22Rv1 (cell line): ENCODE data around the gene ANO2.

Experiments used
- H3K27ac ChIP-seq: fragments of 450-650 bp; 2 replicates; pipeline ENCODE4 v1.5.1; 2017
- ZFX ChIP-seq: fragments of 450-650 bp; IDR thresholded peaks from 2 replicates; pipeline ENCODE4 v1.6.1; 2017; ENCODE audit warnings: antibody characterized with exemption, borderline replicate concordance
- TF ChIP-seq, protein P1 (sequence below): fragments of 450-650 bp; IDR thresholded peaks from 2 replicates; pipeline ENCODE4 v1.5.1; 2017; ENCODE audit warnings: mild to moderate bottlenecking

The ANO2 gene

DNA sequence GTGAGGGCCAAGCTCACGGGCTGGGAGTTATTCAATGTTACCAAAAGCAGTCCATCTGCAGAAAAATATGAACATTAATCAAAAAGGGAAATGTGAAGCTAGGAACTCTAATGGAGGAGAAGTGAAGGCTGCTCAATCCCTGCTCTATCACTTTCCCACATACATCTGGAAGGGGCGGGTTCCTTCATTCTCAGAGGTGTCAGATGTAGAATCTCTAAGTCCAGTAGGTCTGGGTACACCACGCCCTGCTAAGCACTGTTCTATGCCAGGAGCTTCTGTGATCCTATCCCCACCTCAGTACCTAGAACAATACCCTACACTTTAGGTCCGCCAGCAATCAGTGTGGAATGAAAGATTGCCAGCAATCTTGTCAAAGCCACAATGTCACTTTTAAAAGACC, 37.0 kb upstream of the ANO2 start:
- no peak for TF ChIP-seq ZFX
- TF ChIP-seq, protein P1, sequence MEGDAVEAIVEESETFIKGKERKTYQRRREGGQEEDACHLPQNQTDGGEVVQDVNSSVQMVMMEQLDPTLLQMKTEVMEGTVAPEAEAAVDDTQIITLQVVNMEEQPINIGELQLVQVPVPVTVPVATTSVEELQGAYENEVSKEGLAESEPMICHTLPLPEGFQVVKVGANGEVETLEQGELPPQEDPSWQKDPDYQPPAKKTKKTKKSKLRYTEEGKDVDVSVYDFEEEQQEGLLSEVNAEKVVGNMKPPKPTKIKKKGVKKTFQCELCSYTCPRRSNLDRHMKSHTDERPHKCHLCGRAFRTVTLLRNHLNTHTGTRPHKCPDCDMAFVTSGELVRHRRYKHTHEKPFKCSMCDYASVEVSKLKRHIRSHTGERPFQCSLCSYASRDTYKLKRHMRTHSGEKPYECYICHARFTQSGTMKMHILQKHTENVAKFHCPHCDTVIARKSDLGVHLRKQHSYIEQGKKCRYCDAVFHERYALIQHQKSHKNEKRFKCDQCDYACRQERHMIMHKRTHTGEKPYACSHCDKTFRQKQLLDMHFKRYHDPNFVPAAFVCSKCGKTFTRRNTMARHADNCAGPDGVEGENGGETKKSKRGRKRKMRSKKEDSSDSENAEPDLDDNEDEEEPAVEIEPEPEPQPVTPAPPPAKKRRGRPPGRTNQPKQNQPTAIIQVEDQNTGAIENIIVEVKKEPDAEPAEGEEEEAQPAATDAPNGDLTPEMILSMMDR = no peak
- H3K27ac ChIP-seq = no peak overlapping the region

- no peak overlapping the region for H3K27ac ChIP-seq
- TF ChIP-seq, protein P1 = no peak
- TF ChIP-seq ZFX = no peak
Observed at GRCh38 chr12:5977556-5977955, 32.5 kb upstream of the ANO2 start.

GRCh38 chr12:5976711-5977110, 31.7 kb upstream of the ANO2 start:
- no peak overlapping the region for H3K27ac ChIP-seq
- TF ChIP-seq ZFX = no peak
- TF ChIP-seq, protein P1 = no peak

DNA sequence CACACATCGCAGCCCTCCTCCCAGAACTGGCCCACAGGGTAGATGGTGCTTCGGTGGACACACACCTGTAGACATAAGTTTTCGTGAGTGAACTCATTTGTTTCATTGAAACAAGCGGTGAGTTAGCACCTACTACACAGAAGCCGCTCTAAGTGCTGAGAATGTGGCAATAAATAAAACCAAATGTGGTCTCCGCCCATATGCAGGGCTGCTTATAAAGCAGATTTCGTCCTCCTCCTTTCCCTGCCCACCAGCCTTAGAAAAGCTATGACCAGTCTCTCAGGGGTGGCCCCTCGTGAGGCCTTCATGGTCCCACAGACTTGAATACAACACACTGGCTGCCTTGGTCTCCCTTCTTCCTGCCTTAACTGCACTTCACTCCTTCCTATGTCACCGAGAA, 31.1 kb upstream of the ANO2 start:
- no peak for TF ChIP-seq ZFX
- TF ChIP-seq, protein P1 = no peak
- no peak overlapping the region for H3K27ac ChIP-seq

GRCh38 chr12:5973461-5974115, 28.5 kb upstream of the ANO2 start:
- no peak overlapping the region for H3K27ac ChIP-seq
- TF ChIP-seq, protein P1 = no peak
- no peak for TF ChIP-seq ZFX

GRCh38 chr12:5972387-5972786, 27.3 kb upstream of the ANO2 start:
- no peak overlapping the region for H3K27ac ChIP-seq
- TF ChIP-seq, protein P1 = no peak
- no peak for TF ChIP-seq ZFX

DNA sequence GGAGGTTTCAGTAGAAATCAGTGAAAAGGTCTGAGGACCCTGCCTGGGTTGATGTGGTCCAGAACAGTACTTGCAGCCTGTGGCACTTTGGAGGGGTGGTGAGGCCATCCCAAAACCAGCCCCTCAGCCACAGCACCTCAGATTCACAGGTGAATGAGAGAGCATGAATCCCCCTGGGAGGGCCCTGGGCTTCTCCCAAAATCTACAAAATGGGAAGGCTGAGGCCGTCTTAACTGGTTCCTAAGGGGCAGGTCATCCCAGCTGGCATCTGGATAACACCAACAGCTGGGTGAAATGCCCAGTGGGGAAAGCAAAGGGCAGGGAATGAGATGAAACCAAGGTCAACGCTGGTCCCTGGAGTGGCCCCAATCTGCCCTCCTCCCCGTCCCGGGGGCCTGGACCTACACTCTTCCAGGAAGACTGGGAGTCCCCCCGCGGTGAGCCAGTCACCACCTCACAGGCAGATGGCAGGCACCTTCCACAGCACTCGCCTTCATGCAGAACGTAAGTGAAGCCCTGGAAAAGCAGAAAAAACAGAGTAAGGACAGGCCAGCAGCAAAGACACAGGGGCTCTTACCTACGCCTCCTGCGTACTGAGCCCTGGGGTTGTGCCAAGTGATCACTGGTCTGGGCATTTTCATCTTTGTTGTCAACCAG, 26.3 kb upstream of the ANO2 start:
- TF ChIP-seq, protein P1 = no peak
- TF ChIP-seq ZFX = no peak
- H3K27ac ChIP-seq = no peak overlapping the region
